Measurements from ENCODE around the gene GYS2. TPM values are rescaled to one million over a fixed set of nuclear protein-coding genes. Genes with fewer than 3 reads are reported as not detected.
A peak's percentile ranks its signal among the peaks of the same experiment; 100 is the strongest.

GYS2 gene
- total and polyA plus RNA-seq, 4 donors = 0.15 TPM; not detected in 3

- no peak for DNase-seq
- no peak for ATAC-seq (ENCODE audit: low FRiP score)
- WGBS, 2 donors = 91 to 93% methylated on average over 2 of the region's 2 CpGs
- Histone ChIP-seq H3K4me3 (ENCODE audit: low read length in 2 of 2) (no peak overlapping the region), H3K9me3 (ENCODE audit: control insufficient read depth, low read length) (no peaks in the 10 kb centered on the region), H3K27ac (ENCODE audit: low read depth in 1 of 2, low read length in 2 of 2) (no peak overlapping the region), H3K4me1 (ENCODE audit: control insufficient read depth in 1 of 2, insufficient read depth in 2 of 2, low read length in 2 of 2) (no peaks in the 10 kb centered on the region), H3K27me3 (ENCODE audit: control insufficient read depth in 1 of 2, insufficient read depth in 2 of 2, low read length in 1 of 2) (no peaks in the 10 kb centered on the region), H3K36me3 (ENCODE audit: control insufficient read depth in 1 of 2, insufficient read depth in 2 of 2, low read length in 1 of 2) (peaks cover 0 to 6% of the 10 kb centered on the region in 2 donors)
- intact Hi-C loops (cut with DNase I) = no loop called here
These were observed 88.4 kb downstream of the GYS2 start for GRCh38 chr12:21516281-21516680.

GRCh38 chr12:21509768-21510167 is 94.9 kb downstream of the GYS2 start:
- DNase-seq = no peak
- Histone ChIP-seq H3K4me3 (ENCODE audit: low read length in 2 of 2) (no peak overlapping the region), H3K27ac (ENCODE audit: low read depth in 1 of 2, low read length in 2 of 2) (no peak overlapping the region), H3K9me3 (ENCODE audit: control insufficient read depth, low read length) (no peaks in the 10 kb centered on the region), H3K36me3 (ENCODE audit: control insufficient read depth in 1 of 2, insufficient read depth in 2 of 2, low read length in 1 of 2) (peaks cover 3% of the 10 kb centered on the region in 2 donors), H3K4me1 (ENCODE audit: control insufficient read depth in 1 of 2, insufficient read depth in 2 of 2, low read length in 2 of 2) (no peaks in the 10 kb centered on the region), H3K27me3 (ENCODE audit: control insufficient read depth in 1 of 2, insufficient read depth in 2 of 2, low read length in 1 of 2) (no peaks in the 10 kb centered on the region)
- 45 to 46% methylated on average over 2 of the region's 2 CpGs for WGBS, 2 donors
- intact Hi-C loops (cut with DNase I) = loop anchor here in 1 of 2 donors (10.0 kb wide), 1 partner anchor 145 kb away; the partner anchor contains the start of gene LDHB
- ATAC-seq (ENCODE audit: low FRiP score) = no peak

- DNase-seq (no peak), ATAC-seq (ENCODE audit: low FRiP score) (no peak)
- H3K27ac ChIP-seq (ENCODE audit: low read depth in 1 of 2, low read length in 2 of 2) = no peak overlapping the region
- whole genome bisulfite sequencing, 2 donors = 43 to 60% methylated on average over 2 of the region's 2 CpGs
- H3K27me3 ChIP-seq (ENCODE audit: control insufficient read depth in 1 of 2, insufficient read depth in 2 of 2, low read length in 1 of 2) = no peaks in the 10 kb centered on the region
- intact Hi-C loops (cut with DNase I) = loop anchor here in 1 of 2 donors (10.0 kb wide), 1 partner anchor 147 kb away; the partner anchor contains the start of gene LDHB
- H3K4me1 ChIP-seq (ENCODE audit: control insufficient read depth in 1 of 2, insufficient read depth in 2 of 2, low read length in 2 of 2) = peaks cover 0 to 10% of the 10 kb centered on the region in 2 donors
- H3K36me3 ChIP-seq (ENCODE audit: control insufficient read depth in 1 of 2, insufficient read depth in 2 of 2, low read length in 1 of 2) = peaks cover 2 to 3% of the 10 kb centered on the region in 2 donors
- H3K4me3 ChIP-seq (ENCODE audit: low read length in 2 of 2) = no peak overlapping the region
- no peaks in the 10 kb centered on the region for H3K9me3 ChIP-seq (ENCODE audit: control insufficient read depth, low read length)
These were observed 96.8 kb downstream of the GYS2 start for GRCh38 chr12:21507849-21508248.

GRCh38 chr12:21505888-21506287 is 98.8 kb downstream of the GYS2 start:
- ATAC-seq (ENCODE audit: low FRiP score) = no peak
- no peak for DNase-seq
- intact Hi-C loops (cut with DNase I) = loop anchor here in 1 of 2 donors (10.0 kb wide), 1 partner anchor 149 kb away; the partner anchor contains the start of gene LDHB

GRCh38 chr12:21502872-21503271 is 101.8 kb downstream of the GYS2 start:
- intact Hi-C loops (cut with DNase I) = loop anchor here (5.0 to 10.0 kb wide), 2 partner anchors 152 to 154 kb away; partner anchors contain the start of gene LDHB (in 2 of the 2)
- ATAC-seq (ENCODE audit: low FRiP score) (no peak), DNase-seq (no peak)
- 67 to 83% methylated on average over 1 of the region's 1 CpG for WGBS, 2 donors
- Histone ChIP-seq H3K36me3 (ENCODE audit: control insufficient read depth in 1 of 2, insufficient read depth in 2 of 2, low read length in 1 of 2) (no peaks in the 10 kb centered on the region), H3K4me3 (ENCODE audit: low read length in 2 of 2) (peak overlapping the region in 1 of 2 donors; percentile 91), H3K27ac (ENCODE audit: low read depth in 1 of 2, low read length in 2 of 2) (no peak overlapping the region), H3K27me3 (ENCODE audit: control insufficient read depth in 1 of 2, insufficient read depth in 2 of 2, low read length in 1 of 2) (no peaks in the 10 kb centered on the region), H3K4me1 (ENCODE audit: control insufficient read depth in 1 of 2, insufficient read depth in 2 of 2, low read length in 2 of 2) (peaks cover 3 to 15% of the 10 kb centered on the region in 2 donors), H3K9me3 (ENCODE audit: control insufficient read depth, low read length) (no peaks in the 10 kb centered on the region)

More at GRCh38 chr12:21505888-21506287, 98.8 kb downstream of the GYS2 start:
- Histone ChIP-seq H3K9me3 (ENCODE audit: control insufficient read depth, low read length) (no peaks in the 10 kb centered on the region), H3K4me1 (ENCODE audit: control insufficient read depth in 1 of 2, insufficient read depth in 2 of 2, low read length in 2 of 2) (peaks cover 0 to 10% of the 10 kb centered on the region in 2 donors), H3K4me3 (ENCODE audit: low read length in 2 of 2) (no peak overlapping the region), H3K27me3 (ENCODE audit: control insufficient read depth in 1 of 2, insufficient read depth in 2 of 2, low read length in 1 of 2) (no peaks in the 10 kb centered on the region), H3K36me3 (ENCODE audit: control insufficient read depth in 1 of 2, insufficient read depth in 2 of 2, low read length in 1 of 2) (peaks cover 0 to 1% of the 10 kb centered on the region in 2 donors), H3K27ac (ENCODE audit: low read depth in 1 of 2, low read length in 2 of 2) (no peak overlapping the region)
- WGBS, 2 donors = 25 to 54% methylated on average over 2 of the region's 2 CpGs

- WGBS, 2 donors = 0 to 1% methylated on average over 14 of the region's 14 CpGs
- peaks cover 3 to 15% of the 10 kb centered on the region in 2 donors for H3K4me1 ChIP-seq (ENCODE audit: control insufficient read depth in 1 of 2, insufficient read depth in 2 of 2, low read length in 2 of 2)
- ATAC-seq (ENCODE audit: low FRiP score) = peak; percentile 20
These were observed 102.5 kb downstream of the GYS2 start for GRCh38 chr12:21502164-21502496.

GRCh38 chr12:21501258-21502163 is 103.1 kb downstream of the GYS2 start, which contains the start of the genes GOLT1B and RECQL:
Gene GOLT1B, plus strand, starts transcription at chr12:21501789. Its CDS starts 135 bp downstream, at chr12:21501924.
Gene RECQL, minus strand, starts transcription at chr12:21501635. Its CDS starts 2,065 bp downstream, at chr12:21499570.
- Histone ChIP-seq H3K36me3 (ENCODE audit: control insufficient read depth in 1 of 2, insufficient read depth in 2 of 2, low read length in 1 of 2) (peaks cover 0 to 3% of the 10 kb centered on the region in 2 donors), H3K9me3 (ENCODE audit: control insufficient read depth, low read length) (no peaks in the 10 kb centered on the region), H3K27ac (ENCODE audit: low read depth in 1 of 2, low read length in 2 of 2) (peak within 1 kb of the TSS; percentile 1 to 97), H3K4me3 (ENCODE audit: low read length in 2 of 2) (peak within 1 kb of the TSS; percentile 70 to 91), H3K4me1 (ENCODE audit: control insufficient read depth in 1 of 2, insufficient read depth in 2 of 2, low read length in 2 of 2) (peaks cover 3 to 15% of the 10 kb centered on the region in 2 donors), H3K27me3 (ENCODE audit: control insufficient read depth in 1 of 2, insufficient read depth in 2 of 2, low read length in 1 of 2) (no peaks in the 10 kb centered on the region)
- ATAC-seq (ENCODE audit: low FRiP score) (peak; percentile 99), DNase-seq (peak; percentile 92 to 95)
- WGBS, 2 donors = 0% methylated on average over 61 of the region's 61 CpGs
- intact Hi-C loops (cut with DNase I) = loop anchor here (5.0 to 10.0 kb wide), 2 partner anchors 153 to 156 kb away; partner anchors contain the start of gene LDHB (in 2 of the 2)

More at GRCh38 chr12:21502164-21502496, 102.5 kb downstream of the GYS2 start:
- H3K27me3 ChIP-seq (ENCODE audit: control insufficient read depth in 1 of 2, insufficient read depth in 2 of 2, low read length in 1 of 2) = no peaks in the 10 kb centered on the region
- no peaks in the 10 kb centered on the region for H3K9me3 ChIP-seq (ENCODE audit: control insufficient read depth, low read length)
- peak overlapping the region; percentile 1 to 97 for H3K27ac ChIP-seq (ENCODE audit: low read depth in 1 of 2, low read length in 2 of 2)
- H3K4me3 ChIP-seq (ENCODE audit: low read length in 2 of 2) = peak overlapping the region; percentile 70 to 91
- intact Hi-C loops (cut with DNase I) = loop anchor here (5.0 to 10.0 kb wide), 2 partner anchors 153 to 155 kb away; partner anchors contain the start of gene LDHB (in 2 of the 2)
- peak in 1 of 2 donors; percentile 52 for DNase-seq
- H3K36me3 ChIP-seq (ENCODE audit: control insufficient read depth in 1 of 2, insufficient read depth in 2 of 2, low read length in 1 of 2) = peaks cover 0 to 2% of the 10 kb centered on the region in 2 donors

GRCh38 chr12:21500786-21501257 is 103.8 kb downstream of the GYS2 start:
- WGBS, 2 donors = 4 to 5% methylated on average over 8 of the region's 8 CpGs
- DNase-seq = no peak
- intact Hi-C loops (cut with DNase I) = loop anchor here (5.0 to 10.0 kb wide), 2 partner anchors 154 to 156 kb away; partner anchors contain the start of gene LDHB (in 2 of the 2)
- Histone ChIP-seq H3K9me3 (ENCODE audit: control insufficient read depth, low read length) (no peaks in the 10 kb centered on the region), H3K27me3 (ENCODE audit: control insufficient read depth in 1 of 2, insufficient read depth in 2 of 2, low read length in 1 of 2) (no peaks in the 10 kb centered on the region), H3K36me3 (ENCODE audit: control insufficient read depth in 1 of 2, insufficient read depth in 2 of 2, low read length in 1 of 2) (peaks cover under 1 to 6% of the 10 kb centered on the region in 2 donors), H3K27ac (ENCODE audit: low read depth in 1 of 2, low read length in 2 of 2) (peak overlapping the region in 1 of 2 donors; percentile 93), H3K4me3 (ENCODE audit: low read length in 2 of 2) (peak overlapping the region; percentile 59 to 86), H3K4me1 (ENCODE audit: control insufficient read depth in 1 of 2, insufficient read depth in 2 of 2, low read length in 2 of 2) (peaks cover 3 to 15% of the 10 kb centered on the region in 2 donors)
- ATAC-seq (ENCODE audit: low FRiP score) = no peak

Measured in aorta (tissue), 5 donors.